ENCODE results near the gene MAST1.
"Not testable (repeated sequence)": the region's sequence is repeated elsewhere in the genome, so short reads cannot be mapped to it uniquely, and the experiment has no call there.

MAST1 gene

DNA sequence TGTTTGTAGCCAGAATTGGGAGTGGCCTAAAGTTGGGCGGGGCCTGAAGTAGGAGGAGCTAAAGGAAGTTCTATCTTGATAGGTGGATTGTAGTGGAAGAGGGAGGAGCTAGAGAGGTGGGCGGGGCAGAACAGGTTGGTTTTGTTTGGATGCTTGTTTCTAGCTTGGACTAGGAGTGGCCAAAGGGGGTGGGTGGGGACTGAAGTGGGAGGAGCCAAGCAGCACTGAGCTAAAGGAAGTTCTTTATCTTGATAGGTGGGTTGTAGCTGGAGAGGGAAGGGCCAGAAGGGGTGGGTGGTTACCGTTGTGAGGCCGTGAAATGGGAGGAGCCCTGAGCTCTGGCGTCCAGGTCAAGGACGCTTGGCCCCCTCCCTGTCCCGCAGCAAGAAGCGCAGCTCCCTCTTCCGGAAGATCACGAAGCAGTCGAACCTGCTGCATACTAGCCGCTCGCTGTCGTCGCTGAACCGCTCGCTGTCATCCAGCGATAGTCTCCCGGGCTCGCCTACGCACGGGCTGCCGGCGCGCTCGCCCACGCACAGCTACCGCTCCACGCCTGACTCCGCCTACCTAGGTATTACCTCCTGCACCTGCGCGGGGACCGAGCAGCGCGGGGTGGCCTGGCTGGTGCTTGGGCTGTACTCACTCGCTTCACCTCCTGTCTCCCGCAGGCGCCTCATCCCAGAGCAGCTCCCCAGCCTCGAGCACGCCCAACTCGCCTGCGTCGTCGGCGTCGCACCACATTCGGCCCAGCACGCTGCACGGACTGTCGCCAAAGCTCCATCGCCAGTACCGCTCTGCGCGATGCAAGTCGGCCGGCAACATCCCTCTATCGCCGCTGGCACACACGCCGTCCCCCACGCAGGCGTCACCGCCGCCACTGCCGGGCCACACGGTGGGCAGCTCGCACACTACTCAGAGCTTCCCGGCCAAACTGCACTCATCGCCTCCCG, 34.9 kb downstream of the MAST1 start:
- peak; percentile 12 for DNase-seq

DNA sequence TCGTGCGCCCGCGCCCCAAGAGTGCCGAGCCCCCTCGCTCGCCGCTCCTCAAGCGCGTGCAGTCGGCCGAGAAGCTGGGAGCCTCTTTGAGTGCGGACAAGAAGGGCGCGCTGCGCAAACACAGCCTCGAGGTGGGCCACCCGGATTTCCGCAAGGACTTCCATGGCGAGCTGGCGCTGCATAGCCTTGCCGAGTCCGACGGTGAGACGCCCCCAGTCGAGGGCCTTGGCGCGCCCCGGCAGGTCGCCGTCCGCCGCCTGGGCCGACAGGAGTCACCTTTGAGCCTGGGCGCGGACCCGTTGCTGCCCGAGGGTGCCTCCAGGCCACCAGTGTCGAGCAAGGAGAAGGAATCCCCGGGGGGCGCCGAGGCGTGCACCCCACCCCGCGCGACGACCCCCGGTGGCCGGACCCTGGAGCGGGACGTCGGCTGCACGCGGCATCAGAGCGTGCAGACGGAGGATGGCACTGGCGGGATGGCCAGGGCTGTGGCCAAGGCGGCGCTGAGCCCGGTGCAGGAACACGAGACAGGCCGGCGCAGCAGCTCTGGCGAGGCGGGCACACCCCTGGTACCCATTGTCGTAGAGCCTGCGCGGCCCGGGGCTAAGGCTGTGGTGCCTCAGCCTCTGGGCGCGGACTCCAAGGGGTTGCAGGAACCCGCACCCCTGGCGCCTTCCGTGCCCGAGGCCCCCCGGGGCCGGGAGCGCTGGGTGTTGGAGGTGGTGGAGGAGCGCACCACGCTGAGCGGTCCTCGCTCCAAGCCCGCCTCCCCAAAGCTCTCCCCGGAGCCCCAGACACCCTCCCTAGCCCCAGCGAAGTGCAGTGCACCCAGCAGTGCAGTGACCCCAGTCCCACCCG, 35.8 kb downstream of the MAST1 start:
- no peak for DNase-seq

DNA sequence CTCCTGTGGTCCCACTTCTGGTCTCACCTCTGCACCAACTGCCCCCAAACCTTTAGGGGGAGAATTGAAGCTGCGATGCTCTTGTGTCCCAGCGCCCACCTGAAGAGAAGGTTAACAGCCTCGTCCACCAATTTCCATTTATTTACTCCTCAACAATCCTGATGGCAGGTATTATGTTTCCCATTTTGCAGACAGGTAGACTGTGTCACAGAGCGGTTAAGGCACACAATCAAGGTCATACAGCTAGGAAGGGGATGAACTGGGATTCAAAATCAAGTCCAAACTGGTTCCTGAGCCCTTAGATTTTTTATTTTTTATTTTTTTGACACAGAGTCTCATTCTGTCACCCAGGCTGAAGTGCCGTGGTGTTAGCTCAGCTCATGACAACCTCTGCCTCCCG, 36.8 kb downstream of the MAST1 start:
- no peak for DNase-seq

DNA sequence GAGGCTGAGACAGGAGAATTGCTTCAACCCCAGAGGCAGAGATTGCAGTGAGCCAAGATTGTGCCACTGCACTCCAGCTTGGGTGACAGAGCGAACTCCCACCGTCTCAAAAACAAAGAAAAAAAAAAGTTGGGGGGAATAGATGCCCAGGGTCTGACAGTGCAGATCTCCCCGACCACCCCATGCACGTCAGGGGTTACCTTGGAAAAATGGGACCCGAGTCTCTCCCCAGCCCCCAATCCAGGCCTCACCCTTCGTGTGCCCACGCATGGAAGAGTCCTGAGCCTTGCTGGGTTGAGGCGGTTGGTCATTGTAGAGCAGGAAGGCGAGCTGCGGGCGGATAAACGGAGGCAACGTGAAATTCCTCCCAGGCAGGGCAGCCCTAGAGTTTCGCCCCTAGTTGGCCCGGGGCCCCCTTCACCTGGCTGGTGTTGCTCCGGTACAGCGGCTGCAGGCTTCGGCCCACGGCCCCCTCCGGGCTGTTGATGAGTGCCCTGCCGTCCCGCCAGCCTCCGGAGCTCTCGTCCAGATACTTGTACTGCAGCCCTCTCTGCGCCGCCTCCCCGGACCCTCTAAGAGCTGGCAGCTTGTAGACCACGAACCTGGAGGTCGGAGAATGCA, 42.3 kb downstream of the MAST1 start:
- DNase-seq: no peak

DNA sequence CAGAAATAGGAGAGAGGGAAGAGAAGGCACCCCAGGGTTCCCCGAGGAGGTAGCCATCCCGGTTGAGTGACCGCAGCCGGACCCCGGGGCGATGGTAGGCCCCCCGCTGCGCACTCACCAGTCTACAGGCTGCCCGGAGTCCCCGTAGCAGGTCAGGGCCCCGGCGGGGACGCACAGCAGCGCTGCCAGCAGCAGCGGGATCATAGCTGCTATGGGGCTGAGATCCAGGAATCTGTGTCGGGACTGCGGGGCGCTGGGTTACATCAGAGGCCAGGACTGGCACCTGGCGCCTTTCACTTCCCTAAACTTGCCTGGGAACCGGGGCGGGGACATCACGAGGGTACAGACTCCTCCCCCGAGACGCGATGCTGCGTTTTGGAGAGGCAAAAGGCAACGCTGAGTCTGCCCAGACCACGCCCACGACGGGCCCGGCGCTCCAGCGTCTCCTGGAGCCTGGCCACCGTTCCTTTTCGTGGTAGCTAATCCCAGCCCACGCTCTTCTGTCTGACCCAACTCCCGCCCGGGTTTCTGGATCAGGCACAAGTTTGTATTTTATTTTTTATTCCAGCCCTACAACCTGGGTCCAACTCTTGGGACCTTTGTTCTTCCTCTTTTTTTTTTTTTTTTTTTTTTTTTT, 43.0 kb downstream of the MAST1 start, which contains the start of gene DNASE2:
TSS of gene DNASE2 (minus strand) at position 278 of the 637 bp plus-strand sequence. CDS start at position 204, 74 bp downstream.
- peak; percentile 77 for DNase-seq

DNA sequence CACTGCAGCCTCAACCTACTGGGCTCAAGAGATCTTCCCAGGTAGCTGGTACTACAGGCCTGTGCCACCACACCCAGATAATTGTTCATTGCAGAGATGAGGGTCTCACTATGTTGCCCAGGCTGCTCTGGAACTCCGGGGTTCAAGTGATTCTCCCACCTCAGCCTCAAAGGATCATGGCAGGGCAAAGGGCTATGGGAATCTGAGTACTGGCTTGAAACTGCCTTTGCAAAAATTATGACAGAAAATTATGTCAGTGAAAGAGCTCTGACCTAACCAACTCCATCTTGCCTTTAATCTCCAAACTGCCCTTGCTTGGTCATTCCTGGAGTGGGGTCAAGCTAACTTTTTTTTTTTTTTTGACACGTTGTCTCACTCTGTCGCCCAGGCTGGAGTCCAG, 44.3 kb downstream of the MAST1 start:
- DNase-seq: no peak

DNA sequence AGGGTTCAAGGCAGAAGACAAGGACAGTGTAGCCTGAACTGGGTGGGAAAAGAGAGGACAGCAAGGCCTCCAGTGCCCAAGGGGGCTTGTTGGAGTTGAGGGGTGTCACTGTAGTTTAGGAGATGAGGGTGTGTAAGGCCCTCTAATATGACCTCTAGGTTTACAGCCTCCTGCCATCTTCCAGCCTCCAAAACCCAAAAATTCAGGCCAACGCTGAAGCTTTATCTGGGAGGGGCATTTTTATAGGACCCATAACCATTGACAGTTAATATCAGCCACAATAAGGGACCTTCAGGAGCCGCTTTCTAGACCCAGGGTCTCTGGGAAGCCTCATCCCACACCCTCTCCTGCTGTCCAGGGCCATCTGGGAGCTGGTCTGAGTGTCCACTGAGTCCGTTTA, 45.9 kb downstream of the MAST1 start:
- DNase-seq: no peak

DNA sequence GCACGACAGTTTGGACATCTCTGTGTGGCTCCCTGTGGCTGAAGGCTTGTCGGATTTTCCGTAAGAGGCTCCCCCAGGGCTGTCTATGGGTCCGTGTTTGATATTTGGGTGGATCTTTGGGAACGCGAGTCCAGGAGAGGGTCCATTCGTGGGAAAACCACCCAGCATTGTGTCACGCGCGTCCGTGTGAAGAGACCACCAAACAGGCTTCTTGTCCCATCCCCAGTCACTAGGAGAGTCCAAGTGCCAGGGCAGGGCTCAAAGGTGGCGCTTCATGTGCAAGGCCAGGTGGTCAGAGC, 46.3 kb downstream of the MAST1 start:
- DNase-seq: no peak

DNA sequence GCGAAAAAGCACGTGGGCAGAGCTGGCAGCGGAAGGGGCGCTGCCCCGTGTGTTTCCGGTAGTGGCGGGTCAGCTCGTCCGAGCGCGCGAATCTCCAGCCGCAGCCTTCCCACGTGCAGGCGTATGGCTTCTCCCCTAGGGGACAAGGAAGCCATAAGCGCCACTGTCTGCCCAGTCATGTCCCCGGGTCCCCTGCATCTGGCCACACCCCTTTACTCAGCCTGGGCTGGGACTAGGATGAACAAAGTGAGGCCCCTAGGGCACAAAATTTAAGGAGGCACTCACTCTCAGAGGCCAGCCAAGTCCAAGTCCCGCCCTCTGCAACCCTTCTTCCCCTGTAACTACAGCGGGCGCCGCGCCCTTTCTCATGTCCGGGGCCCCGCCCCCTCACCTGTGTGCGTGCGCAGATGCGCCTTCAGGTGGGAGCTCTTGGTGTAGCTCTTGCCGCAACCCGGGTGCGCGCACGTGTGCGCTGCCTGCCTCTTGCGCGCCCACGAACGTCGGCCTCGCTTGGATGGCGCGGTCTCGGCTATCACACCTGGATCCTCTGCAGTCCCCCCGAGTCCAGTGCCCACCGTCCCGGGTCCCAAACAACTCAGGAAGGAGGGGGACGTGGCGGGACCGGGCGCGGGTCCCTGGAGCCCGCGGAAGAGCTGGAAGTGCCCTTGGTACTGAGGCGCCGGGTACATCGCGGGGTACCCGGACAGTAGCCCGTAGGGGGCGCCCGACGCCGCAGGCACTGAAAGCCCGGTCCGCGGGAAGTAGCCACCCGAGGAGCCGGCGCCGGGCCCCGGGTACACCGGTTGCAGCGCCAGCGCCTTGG, 46.8 kb downstream of the MAST1 start:
- peak; percentile 38 for DNase-seq

DNA sequence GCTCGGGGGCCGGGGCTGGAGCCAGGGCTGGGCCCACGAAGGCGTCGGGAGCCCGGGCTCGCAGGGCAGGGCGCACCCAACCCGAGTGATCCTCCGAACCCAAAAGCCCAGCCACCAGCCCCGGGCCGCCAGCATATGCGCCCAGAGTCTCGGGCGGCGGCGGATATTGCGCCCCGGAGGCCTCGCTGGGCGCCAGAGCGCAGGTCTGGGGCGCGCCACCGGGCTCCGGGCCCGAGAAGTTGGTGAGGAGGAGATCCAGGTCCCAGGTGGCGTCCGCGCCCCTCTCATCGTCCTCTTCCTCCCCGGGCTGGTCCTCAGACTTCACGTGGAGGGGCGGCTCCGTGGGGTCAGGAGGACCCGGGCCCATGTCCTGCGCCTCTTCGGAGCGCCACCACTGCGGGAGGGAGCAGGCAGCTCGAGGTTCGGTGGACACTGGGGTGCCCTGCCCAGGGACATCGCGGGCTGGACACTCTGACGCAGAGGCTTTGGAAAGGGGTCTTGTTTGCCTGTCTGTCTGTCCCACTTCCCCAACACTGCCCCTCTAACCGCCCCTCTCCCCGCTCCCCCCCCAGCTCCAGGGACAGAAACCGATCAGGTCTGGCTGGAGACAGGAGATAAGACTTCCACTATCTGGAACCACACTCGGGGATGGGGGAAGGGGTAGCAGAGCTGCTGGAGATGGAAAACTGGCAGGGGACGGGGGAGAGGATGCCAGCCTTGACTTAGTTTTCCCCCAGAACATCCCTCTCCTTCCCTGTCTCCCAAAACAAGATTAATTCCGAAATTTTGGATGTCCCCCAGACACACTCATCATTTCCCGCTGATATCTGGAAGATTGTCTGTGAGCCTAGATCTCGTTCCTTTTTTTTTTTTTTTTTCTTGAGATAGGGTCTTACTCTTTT, 47.7 kb downstream of the MAST1 start:
- no peak for DNase-seq

DNA sequence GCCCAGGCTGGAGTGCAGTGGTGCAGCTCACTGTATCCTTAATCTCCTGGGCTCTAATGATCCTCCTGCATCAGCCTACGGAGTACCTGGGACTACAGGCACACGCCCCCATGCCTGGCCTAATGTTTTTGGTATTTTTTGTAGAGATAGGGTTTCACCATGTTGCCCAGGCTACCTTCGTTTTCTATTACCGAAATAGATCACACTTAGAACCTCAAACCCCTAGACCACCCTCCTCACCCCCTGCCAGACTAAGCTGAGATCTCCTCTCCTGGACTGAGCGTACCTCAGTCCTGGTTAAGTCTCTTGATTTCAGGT, 48.3 kb downstream of the MAST1 start:
- no peak for DNase-seq

DNA sequence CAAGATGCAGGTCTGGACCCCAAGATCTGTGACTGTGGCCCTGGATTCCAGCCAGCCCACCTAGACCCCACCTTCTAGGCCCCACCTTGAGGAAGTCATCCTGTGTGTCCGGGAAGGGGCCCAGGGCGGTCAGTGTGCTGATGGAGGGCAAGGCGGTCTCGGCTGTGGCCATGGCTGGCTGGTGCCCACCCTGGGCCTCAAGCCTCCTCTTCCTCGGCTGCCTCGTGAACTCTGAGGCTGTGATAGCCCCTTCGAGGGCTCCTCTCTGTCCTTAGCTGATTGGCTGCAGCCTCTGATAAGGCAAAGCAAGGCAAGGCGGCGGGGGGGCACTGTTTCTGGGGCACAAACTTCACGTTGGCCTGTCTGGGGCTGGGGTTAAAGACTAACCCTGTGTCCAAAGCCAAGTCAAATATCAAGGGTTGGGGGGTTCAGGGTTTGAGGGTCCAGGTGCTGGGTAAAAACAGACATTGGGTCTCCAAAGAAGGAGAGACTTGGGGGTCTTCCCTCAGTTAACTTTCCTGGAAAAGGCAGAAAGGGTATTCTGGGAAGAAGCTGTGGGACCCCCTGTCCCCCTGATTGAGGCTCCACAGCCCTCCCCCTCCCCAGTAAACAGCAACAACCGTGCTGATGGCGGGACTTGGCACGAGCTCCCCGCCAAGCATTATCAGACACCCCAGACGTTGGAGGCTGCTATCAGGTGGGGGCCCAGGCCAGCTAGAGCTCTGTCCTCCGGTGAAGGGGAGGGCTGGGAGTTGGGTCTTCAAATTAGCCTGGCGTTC, 48.8 kb downstream of the MAST1 start, which contains the start of gene KLF1:
TSS of gene KLF1 (minus strand) at position 233 of the 779 bp plus-strand sequence. CDS start at position 172, 61 bp downstream.
- DNase-seq: no peak

DNA sequence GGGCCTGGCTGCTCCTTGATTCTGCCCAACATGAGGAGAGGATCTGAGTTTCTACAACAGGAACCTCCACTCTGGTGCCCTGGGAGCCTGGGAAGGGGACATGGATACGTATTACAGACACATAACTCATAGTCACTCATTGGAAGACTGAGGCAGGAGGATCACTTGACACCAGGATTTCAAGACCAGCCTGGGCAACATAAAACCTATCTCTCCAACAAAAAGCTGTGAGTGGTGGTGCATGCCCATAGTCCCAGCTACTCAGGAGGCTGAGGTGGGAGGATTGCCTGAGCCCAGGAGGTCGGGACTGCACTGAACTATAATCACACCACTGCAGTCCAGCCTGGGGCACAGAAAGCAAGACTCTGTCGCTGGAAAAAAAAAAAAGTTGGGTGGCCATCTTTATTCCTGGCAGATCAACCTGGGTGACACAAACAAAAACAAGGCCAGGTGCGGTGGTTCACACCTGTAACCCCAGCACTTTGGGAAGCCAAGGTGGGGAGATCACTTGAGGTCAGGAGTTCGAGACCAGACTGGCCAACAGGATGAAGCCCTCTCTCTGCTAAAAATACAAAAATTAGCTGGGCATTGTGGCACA, 49.8 kb downstream of the MAST1 start:
- no peak for DNase-seq

DNA sequence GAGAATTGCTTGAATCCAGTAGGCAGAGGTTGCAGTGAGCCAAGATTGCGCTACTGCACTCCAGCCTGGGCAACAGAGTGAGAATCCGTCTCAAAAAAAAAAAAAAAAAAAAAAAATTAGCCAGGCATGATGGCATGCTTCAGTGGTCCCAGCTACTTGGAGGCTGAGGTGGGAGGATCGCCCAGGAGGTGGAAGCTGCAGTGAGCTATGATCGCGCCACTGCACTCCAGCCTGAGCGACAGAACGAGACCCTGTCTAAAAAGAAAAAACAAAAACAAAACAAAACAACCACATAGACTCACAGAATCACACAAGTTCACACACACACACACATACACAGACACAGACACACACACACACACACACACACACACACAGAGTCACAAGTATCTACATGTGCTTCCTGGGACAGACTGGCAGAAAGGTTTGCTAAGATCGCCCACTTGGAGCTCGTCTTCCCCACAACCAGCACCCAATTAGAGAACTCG, 52.0 kb downstream of the MAST1 start:
- DNase-seq: not testable (repeated sequence)

DNA sequence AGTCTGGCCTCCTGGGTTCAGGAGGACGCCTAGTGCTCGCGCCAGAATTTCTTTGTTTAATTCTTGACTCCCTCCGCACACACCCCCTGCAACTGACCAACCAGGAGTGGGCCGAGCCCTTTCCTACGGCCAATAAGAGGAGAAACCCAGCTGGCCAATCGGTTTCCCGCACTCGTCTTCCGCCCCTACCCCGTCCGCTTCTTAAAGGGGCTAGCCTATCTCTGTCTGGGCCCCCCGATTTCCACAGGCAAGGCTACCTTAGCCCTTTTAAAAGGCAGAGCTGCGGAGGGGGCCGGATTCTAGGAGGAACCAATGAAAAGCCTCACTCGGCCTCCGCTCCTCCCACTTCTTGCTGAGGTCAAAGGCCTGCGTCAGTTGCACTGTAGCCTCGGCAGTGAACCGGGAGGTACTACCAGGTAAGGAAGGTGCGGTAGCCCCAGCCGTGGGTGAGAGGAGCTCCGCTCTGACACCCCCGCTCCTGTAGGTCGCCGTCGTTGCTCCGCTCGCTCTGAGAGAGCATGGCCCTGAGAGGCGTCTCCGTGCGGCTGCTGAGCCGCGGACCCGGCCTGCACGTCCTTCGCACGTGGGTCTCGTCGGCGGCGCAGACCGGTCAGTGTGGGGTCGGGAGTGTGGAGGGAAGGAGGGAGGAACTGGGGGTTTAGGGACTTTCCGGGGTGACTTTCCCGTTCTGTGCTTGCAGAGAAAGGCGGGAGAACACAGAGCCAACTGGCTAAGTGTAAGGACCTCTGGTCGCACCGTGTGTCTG, 52.7 kb downstream of the MAST1 start, which contains the start of gene GCDH:
TSS of gene GCDH (plus strand) at position 374 of the 766 bp plus-strand sequence. CDS start at position 519, 145 bp downstream.
- DNase-seq: peak; percentile 98

DNA sequence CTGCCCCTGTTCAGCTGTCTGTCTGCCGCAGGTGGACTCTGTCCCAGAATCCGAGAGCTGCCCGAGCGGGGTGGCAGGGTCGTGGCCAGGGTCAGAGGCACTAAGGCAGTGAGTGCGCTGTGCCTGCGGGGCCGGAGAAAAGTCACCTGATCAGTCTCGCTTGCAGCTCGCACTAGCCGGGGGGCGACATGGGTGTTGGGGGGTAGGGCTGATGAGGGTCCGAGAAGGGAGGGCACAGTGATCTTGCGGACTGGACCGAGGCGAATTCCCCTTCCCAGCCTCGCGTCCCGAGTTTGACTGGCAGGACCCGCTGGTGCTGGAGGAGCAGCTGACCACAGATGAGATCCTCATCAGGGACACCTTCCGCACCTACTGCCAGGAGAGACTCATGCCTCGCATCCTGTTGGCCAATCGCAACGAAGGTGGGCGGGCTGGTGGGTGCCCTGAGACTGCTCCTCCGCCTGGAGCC, 53.3 kb downstream of the MAST1 start:
- no peak for DNase-seq

DNA sequence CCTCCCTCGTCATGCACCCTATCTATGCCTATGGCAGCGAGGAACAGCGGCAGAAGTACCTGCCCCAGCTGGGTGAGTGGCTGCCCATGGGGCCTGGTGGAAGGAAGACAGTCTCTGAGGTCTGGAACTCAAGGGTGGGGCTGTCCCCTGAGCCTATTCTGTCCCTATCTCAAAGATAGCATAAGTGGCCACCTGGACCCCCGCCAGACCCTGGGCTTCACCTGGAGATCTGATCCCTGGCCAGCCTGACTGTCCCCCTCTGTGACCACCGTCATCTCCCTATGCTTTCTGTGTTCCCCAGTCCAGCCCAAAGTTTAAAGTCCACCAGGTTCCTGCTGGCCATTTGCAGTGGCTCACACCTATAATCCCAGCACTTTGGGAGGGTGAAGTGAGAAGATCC, 55.3 kb downstream of the MAST1 start:
- no peak for DNase-seq

DNA sequence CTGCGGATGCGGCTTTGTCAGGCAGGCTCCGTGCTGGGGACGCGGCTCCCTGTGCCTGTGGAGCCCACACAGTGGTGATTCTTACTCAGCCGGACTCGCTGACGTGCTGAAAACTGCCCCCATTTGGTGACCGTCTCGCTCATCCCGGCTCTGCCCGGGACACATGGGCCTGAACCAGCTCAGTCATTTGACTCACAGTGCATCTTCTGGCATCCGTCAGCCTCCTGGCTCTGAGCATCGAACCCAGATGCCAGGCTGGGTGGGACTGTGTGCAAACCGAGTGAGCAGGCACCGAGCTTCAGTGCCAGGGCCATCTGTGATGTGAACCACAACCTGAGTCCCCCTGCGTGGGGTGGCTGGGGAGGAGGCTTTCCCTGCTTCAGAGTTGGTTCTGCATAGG, 58.1 kb downstream of the MAST1 start:
- no peak for DNase-seq

Data from NCI-H1694 (cell line).